GM12872 (cell line): Measurements from ENCODE around the gene ZFP64.

ENCODE experiments used
- TF ChIP-seq, protein P1 (sequence below): IDR thresholded peaks from 3 replicates; pipeline ENCODE4 v1.5.1; 2011; ENCODE audit warnings: low read depth, mild to moderate bottlenecking, low read length, moderate library complexity; ENCODE audit not compliant: insufficient read depth

The ZFP64 gene

DNA sequence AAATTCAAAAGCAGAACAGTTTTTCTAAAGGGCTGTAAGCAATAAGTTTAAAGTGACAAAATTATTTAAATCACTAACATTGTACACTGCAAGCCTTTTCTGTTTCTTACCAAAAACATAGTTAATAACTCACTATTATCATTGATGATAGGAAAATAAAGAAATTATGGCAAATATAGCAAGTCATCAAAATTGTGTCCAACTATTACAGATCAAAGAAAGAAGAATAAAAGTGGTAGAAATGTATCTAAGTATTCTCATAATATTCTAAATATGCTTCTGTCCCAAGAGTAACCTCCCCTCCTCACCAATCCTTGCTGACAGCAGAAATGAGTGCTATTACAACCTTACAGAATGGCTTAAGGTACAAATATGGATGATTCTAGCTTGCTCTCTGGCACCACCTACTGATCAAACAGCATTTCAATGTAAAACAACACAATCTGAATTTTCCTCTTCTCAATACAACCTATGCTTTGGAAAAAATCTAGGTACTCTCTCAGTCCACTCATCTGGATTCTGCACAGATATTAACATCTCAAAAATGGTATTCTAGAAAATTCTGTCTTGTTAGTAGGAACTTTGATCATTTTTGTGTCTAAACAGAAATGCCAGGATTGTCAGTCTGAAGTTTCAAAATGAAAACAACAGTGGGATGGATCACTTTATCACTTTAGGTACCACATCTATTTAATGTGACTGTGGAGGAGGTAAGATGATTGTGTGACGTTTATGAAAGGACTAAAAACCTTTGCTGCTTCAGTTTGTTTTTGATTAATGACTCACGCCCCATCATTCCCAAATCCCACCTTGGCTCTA lies 40.9 kb downstream of the ZFP64 start:
- TF ChIP-seq, protein P1, sequence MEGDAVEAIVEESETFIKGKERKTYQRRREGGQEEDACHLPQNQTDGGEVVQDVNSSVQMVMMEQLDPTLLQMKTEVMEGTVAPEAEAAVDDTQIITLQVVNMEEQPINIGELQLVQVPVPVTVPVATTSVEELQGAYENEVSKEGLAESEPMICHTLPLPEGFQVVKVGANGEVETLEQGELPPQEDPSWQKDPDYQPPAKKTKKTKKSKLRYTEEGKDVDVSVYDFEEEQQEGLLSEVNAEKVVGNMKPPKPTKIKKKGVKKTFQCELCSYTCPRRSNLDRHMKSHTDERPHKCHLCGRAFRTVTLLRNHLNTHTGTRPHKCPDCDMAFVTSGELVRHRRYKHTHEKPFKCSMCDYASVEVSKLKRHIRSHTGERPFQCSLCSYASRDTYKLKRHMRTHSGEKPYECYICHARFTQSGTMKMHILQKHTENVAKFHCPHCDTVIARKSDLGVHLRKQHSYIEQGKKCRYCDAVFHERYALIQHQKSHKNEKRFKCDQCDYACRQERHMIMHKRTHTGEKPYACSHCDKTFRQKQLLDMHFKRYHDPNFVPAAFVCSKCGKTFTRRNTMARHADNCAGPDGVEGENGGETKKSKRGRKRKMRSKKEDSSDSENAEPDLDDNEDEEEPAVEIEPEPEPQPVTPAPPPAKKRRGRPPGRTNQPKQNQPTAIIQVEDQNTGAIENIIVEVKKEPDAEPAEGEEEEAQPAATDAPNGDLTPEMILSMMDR, result peak; percentile 77

DNA sequence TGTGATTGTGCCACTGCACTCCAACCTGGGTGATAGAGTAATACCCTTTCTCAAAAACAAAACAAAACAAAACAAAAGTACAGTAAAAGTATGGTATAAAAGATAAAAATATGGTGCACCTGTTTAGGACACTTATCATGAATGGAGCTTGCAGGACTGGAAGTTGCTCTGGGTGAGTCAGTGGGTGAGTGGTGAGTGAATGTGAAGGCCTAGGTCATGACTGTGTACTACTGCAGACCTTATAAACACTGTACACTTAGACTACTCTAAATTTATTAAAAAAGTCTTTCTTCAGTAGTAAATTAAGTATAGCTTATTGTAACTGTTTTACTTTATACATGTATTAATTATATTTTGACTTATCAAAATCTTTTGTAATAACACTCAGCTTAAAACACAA lies 46.0 kb downstream of the ZFP64 start:
- TF ChIP-seq, protein P1, result no peak

- TF ChIP-seq, protein P1, result no peak
Measured at GRCh38 chr20:52143277-52143676, 48.3 kb downstream of the ZFP64 start.

GRCh38 chr20:52142757-52143156 lies 48.8 kb downstream of the ZFP64 start:
- TF ChIP-seq, protein P1, result no peak

GRCh38 chr20:52139986-52140385 lies 51.6 kb downstream of the ZFP64 start:
- TF ChIP-seq, protein P1, result no peak

GRCh38 chr20:52137850-52138249 lies 53.7 kb downstream of the ZFP64 start:
- TF ChIP-seq, protein P1, result no peak

- TF ChIP-seq, protein P1, result no peak
Measured at GRCh38 chr20:52132337-52132736, 59.2 kb downstream of the ZFP64 start.
